GM18870 (cell line): ENCODE data around the gene SLC4A5.

Source experiments
- ATAC-seq: cut with Tn5 transposase; IDR thresholded peaks from one replicate; pipeline ENCODE4 v1.9.1; 2021; ENCODE audit warnings: moderate library complexity; ENCODE audit not compliant: unreplicated experiment

The SLC4A5 gene

GRCh38 chr2:74317701-74318100, 25.5 kb downstream of the SLC4A5 start:
- no peak for ATAC-seq

- no peak for ATAC-seq
Measured at GRCh38 chr2:74316627-74317295, 26.5 kb downstream of the SLC4A5 start.

GRCh38 chr2:74314107-74314506, 29.1 kb downstream of the SLC4A5 start:
- ATAC-seq, result no peak

- no peak for ATAC-seq
Measured at GRCh38 chr2:74313497-74313896, 29.7 kb downstream of the SLC4A5 start.

- ATAC-seq, result no peak
Measured at GRCh38 chr2:74312913-74313312, 30.3 kb downstream of the SLC4A5 start.

GRCh38 chr2:74307720-74308119, 35.5 kb downstream of the SLC4A5 start:
- no peak for ATAC-seq

- ATAC-seq, result no peak
Measured at GRCh38 chr2:74304332-74305148, 38.7 kb downstream of the SLC4A5 start.

GRCh38 chr2:74302865-74303264, 40.4 kb downstream of the SLC4A5 start:
- ATAC-seq, result no peak

- no peak for ATAC-seq
Measured at GRCh38 chr2:74301262-74301661, 42.0 kb downstream of the SLC4A5 start.

GRCh38 chr2:74300506-74300905, 42.7 kb downstream of the SLC4A5 start:
- no peak for ATAC-seq

GRCh38 chr2:74297950-74298349, 45.3 kb downstream of the SLC4A5 start:
- ATAC-seq, result no peak

GRCh38 chr2:74297391-74297790, 45.8 kb downstream of the SLC4A5 start:
- ATAC-seq, result no peak

GRCh38 chr2:74293191-74293991, 49.8 kb downstream of the SLC4A5 start:
- no peak for ATAC-seq

GRCh38 chr2:74292751-74293150, 50.5 kb downstream of the SLC4A5 start:
- no peak for ATAC-seq

- ATAC-seq, result no peak
Measured at GRCh38 chr2:74291886-74292621, 51.2 kb downstream of the SLC4A5 start.

- no peak for ATAC-seq
Measured at GRCh38 chr2:74291218-74291544, 52.0 kb downstream of the SLC4A5 start.

- ATAC-seq, result no peak
Measured at GRCh38 chr2:74290466-74291217, 52.6 kb downstream of the SLC4A5 start.

- no peak for ATAC-seq
Measured at GRCh38 chr2:74290066-74290465, 53.1 kb downstream of the SLC4A5 start.

GRCh38 chr2:74286725-74287124, 56.5 kb downstream of the SLC4A5 start:
- ATAC-seq, result no peak
